SU-DHL-6 (cell line): ENCODE measurements around the gene SH3BGRL2.

ENCODE experiments used
- EZH2phosphoT487 ChIP-seq: fragments of 200-600 bp; sonication (generic), shearing (Covaris generic); conservative IDR thresholded peaks from 2 replicates; pipeline ENCODE4 v1.6.1; 2018; ENCODE audit warnings: mild to moderate bottlenecking, antibody characterized with exemption, low read length, moderate library complexity, mixed read lengths
- TF ChIP-seq, protein P1 (sequence below): fragments of 200-600 bp; sonication (generic); IDR thresholded peaks from one replicate; pipeline ENCODE4 v1.5.1; 2017; ENCODE audit warnings: antibody characterized with exemption, mild to moderate bottlenecking, low read length, moderate library complexity; ENCODE audit not compliant: insufficient read depth, poor library complexity, severe bottlenecking

DNA sequence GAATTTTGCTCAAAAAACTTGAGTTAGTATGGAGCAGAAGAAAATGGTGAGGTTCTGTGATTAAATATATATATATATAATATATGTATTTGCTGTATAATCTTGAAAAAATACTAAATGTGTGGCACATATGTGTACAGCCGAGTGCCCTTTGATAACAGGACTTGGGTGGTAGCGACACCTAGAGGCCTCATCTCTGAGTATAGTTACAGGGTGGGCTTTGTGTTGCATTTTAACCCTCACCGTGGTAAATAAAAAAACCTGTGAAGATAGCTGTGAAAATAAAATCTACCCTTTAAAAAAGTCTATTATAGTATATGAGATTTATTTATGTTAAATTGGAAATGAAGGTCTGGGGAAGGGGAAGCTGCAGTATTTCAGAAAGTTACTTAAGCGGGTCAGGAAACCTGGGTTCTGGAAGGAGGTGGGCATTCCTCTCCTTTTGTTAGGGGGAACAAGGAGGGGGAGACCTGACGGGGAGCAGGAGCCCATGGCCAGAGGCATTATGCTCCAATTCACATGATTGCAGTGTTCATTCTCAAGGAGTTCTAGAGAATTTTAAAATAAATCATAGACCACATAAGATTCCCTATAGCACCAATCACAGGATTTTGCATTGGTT is 82.7 kb downstream of the SH3BGRL2 start:
- TF ChIP-seq, protein P1, sequence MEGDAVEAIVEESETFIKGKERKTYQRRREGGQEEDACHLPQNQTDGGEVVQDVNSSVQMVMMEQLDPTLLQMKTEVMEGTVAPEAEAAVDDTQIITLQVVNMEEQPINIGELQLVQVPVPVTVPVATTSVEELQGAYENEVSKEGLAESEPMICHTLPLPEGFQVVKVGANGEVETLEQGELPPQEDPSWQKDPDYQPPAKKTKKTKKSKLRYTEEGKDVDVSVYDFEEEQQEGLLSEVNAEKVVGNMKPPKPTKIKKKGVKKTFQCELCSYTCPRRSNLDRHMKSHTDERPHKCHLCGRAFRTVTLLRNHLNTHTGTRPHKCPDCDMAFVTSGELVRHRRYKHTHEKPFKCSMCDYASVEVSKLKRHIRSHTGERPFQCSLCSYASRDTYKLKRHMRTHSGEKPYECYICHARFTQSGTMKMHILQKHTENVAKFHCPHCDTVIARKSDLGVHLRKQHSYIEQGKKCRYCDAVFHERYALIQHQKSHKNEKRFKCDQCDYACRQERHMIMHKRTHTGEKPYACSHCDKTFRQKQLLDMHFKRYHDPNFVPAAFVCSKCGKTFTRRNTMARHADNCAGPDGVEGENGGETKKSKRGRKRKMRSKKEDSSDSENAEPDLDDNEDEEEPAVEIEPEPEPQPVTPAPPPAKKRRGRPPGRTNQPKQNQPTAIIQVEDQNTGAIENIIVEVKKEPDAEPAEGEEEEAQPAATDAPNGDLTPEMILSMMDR = peak; percentile 52
- no peak for TF ChIP-seq EZH2phosphoT487
